Left lobe of liver (tissue), 2 donors: ENCODE measurements around the gene ACAP1. TPM values are rescaled to one million over a fixed set of nuclear protein-coding genes. Genes with fewer than 3 reads are reported as not detected.
"Not testable (repeated sequence)": the region's sequence is repeated elsewhere in the genome, so short reads cannot be mapped to it uniquely, and the experiment has no call there.

ENCODE experiments used
- ATAC-seq: fragments of 200-7000 bp; cut with Tn5 transposase; one replicate; pipeline ENCODE4 v1.9.1; 2020; ENCODE audit warnings: mild to moderate bottlenecking, moderate library complexity
- DNase-seq: peaks from one replicate; pipeline ENCODE4 v3.0.0-alpha.2; 2020; ENCODE audit warnings: low spot score
- total RNA-seq: library from RNA; stranded (reverse); gene quantifications from one replicate; pipeline ENCODE4 v1.2.1, GENCODE V29; 2021
- donor health status: DM: no; HTN: no; CAD: no; lungs with moderate emphysema.
- donor health status: DM: no; HTN: yes; CAD: no.

Gene ACAP1
- total RNA-seq, 1 donor from 2014 or later, result 3.4 TPM

DNA sequence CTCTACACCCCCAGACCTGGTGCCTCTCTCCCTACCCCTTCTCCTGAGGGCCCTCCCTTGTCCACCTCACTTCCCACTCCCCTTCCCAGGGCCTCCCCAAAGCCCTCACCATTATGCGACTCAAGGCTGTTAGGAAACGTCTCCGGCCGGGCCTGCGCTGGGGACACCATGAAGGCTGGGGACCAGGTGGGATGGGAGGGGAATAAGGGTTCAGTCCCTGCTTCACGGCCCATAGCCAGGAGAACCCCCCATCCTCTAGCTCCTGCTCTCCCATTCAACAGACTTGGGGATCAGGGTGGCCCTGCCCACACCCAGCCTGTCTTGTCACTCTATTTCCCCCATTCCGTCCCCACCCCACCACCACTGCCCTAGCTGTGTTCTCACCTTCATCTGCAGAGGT, 9.3 kb upstream of the ACAP1 start:
- DNase-seq (no peak), ATAC-seq (no peak)

DNA sequence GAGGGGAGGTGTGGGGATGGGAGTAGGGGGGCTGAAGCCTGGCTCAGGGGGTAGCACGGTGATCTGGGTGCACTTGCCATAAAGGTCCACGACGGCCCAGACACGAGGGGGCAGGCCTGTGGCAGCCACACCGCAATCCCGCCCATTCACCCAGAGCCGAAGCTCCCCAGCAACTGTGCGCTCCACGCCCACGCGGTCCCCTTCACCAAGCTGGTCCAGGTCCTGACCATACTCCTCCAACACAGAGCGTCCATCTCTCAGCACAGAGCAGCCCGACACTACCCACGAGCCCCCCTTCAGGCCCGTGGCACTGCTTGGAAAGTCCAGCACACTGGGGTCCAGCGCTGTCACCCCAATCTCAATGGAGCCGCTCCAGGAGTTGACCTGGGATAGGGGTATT, 8.8 kb upstream of the ACAP1 start:
- ATAC-seq, result no peak
- no peak for DNase-seq

DNA sequence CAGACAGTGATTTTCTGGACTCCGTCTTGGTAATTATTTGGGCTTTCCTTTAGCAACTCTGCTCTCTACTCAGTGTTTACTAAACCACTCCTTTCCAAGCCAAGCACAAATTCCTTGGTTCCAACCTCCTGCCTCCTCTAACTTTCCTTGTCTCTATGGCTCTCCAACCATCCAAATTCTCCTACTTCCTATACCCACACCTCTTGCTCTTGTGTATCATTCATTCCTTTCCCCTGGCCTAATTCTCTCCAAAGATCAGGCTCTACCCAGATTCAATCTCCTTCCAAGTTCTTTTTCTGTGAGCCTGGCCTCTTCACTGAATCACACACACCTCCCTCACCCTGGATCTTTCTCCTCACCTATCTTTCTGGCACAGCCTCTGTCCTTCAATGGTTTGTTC, 8.3 kb upstream of the ACAP1 start:
- ATAC-seq (no peak), DNase-seq (no peak)

DNA sequence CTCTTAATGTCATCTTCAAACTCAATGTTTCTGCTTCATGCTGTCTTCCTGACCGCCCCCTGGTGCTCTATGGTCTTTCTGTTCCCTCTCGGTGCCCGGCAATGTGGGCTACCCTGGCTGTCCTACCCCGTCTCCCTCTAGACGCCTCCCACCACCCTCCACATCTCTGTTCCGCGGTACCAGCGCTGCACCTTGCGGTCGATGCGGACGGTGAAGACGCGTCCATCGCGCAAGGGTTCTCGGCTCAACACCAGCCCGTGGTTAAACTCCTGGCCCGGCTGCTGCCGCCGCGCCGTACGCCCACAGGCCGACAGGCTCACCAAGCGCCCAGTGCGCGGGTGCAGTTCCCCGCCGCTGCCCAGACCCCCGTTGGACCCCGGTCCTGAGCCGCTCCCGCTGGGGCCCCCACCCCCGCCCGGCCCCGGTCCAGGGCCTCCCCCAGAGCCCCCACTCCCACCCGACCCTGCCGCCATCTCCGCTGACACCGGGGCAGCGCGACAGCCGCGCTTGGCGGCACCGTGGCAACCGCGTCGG, 7.4 kb upstream of the ACAP1 start, which contains the start of gene NEURL4:
TSS of gene NEURL4 (minus strand) at position 496 of the 534 bp plus-strand sequence. CDS start at position 473, 23 bp downstream.
- ATAC-seq, result peak; percentile 27
- no peak for DNase-seq

DNA sequence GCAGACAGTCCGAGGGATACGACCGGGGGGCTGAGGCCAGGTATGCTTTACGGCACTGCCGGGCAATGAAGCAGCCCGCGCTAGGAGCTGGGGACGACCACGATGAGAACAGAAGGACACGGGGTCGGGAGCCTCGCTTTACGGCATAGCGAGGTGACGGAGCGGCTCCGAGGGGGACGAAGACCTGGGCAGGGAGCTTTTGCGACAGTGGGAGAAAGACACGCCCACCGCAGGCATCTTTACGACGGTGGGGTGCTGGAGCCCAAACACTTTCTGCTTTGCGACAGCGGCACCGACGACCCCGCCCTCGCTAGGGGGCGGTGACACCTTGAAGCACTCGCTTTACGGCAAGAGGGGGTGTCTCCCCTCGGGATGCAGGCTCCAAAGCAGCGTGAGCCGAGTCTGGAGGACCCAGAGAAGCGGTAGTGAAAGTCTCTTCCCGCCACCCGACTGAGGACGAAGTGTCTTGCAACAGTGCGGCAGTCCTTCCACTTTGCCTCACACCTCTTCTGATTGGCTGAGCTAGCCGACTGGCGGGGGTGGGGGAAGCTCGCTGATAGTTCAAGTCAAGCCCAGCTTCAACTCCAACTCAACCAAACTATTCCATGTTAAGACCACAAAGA, 6.8 kb upstream of the ACAP1 start:
- ATAC-seq, result peak; percentile 88

DNA sequence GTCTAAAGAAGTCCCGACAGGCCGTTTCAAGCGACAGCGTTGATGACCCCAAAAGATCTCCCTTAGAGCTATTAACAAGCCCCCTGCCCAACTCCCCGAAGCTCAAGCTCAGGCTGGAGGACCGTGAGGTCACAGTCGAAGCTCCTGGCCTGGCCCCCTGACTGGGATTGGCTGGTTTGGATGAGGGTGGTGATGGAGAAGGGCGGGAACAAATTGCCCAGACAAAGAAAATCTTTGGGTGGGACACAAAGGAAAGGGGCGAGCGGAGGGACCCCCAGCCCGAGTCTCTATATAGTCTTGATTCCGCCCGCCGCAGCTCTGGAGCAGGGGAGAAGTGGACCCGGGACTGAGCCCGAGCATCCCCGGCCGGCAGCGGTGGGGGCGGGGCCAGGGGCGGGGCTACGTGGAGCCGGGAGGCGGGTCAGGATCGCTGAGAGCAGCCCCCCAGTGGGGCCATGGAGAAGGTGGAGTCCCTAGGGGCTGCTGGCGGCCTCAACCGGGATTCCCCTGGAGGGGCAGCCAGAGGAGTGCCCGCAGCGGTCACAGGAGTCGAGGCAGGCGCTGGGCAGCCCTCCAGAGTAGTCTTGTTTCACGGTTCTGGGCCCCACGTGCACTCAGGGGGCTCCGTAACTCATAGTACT, 6.2 kb upstream of the ACAP1 start:
- DNase-seq (peak; percentile 75), ATAC-seq (peak; percentile 60)

More for the DNA sequence above, 6.8 kb upstream of the ACAP1 start:
- peak; percentile 98 for DNase-seq

DNA sequence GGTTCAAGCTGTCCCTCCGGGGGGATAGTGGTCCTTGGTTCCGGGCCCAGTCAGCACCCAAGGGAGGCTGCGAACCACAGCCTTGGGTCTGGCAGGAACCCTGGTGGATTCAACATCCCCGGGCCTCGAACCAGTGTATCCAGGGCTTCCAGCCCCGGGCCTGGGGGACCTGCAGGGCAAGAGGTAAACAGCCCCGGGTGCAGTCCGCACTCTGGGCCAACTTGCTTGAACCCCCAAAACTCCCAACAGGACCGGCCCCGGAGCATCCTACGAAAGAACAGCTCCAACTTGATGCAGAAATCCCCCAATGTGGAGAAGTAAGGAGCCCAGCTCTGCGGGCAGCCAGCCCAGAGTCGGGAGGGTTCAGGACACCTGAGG, 5.7 kb upstream of the ACAP1 start:
- no peak for DNase-seq
- no peak for ATAC-seq

DNA sequence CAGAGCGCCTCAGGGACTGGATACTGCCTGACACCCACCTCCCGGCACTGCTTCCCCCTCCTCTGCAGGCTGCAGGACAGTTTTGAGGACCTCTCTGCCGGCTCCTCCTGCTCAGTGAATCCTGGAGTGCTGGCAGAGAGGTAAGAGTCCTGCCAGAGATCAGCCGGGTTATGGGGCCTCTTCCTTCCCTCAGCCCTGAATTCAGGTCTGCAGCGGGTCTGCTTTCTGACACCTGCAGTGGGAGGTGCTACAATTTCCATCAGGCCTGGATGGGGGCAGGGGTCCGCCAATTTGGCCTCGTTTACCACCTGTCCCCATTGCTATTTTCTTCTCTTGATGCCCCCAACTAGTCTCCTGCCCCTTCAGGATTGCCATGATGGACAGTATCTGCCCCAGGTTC, 4.2 kb upstream of the ACAP1 start:
- no peak for ATAC-seq
- no peak for DNase-seq

DNA sequence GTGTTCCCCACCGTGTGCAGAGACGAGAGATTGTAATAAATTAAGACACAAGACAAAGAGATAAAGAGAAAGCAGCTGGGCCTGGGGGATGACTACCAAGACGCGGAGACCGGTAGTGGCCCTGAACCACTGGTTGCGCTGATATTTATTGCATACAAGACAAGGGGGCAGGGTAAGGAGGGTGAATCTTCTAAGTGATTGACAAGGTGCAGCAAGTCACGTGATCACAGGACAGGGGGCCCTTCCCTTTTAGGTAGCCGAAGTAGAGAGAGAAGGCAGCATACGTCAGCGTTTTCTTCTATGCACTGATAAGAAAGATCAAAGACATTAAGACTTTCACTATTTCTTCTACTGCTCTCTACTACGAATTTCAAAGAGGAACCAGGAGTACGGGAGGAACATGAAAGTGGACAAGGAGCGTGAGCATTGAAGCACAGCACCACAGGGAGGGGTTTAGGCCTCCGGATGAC, 3.7 kb upstream of the ACAP1 start:
- ATAC-seq, DNase-seq: not testable (repeated sequence)

DNA sequence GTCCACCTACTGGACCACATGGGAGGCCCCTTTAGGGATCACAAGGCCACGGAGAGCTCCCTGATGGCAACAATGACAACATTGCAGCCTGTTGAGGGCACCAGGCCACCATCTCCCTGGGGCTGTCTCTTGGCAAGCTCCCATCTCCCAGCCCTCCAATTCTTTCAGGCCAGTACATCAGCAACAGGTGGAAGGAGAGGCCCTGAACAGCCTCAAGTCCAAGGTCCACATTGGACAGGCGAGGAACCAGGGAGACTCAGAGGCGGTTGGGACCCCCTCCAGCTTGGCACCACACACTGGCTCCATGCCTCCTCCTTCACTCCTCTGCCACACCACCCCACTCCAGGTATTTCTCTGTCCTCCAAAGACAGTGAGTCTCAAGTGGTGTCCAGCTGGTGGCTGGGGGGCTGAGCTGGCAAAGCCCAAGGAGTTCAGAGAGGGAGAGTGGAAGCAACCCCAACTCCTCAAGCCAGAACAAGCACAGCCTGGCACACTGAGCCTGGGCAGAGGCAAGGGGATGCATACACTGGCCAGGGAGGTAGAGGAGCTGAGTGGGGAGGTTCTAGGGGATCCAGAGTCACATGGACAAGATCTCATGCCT, 1.3 kb upstream of the ACAP1 start:
- DNase-seq, result no peak
- ATAC-seq, result no peak

DNA sequence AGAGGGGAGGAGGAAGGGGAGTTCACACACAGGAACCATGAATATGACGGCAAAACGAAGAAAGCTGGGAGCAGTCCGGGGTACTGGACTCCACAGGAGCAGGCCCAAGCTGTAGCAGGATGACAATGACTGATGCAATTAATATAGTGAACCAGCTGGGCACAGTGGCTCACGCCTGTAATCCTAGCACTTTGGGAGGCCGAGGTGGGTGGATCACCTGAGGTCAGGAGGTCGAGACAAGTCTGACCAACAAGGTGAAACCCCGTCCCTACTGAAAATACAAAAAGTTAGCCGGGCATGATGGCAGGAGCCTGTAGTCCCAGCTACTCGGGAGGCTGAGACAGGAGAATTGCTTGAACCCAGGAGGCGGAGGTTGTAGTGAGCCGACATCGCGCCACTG, 564 bp upstream of the ACAP1 start:
- ATAC-seq, DNase-seq: not testable (repeated sequence)

DNA sequence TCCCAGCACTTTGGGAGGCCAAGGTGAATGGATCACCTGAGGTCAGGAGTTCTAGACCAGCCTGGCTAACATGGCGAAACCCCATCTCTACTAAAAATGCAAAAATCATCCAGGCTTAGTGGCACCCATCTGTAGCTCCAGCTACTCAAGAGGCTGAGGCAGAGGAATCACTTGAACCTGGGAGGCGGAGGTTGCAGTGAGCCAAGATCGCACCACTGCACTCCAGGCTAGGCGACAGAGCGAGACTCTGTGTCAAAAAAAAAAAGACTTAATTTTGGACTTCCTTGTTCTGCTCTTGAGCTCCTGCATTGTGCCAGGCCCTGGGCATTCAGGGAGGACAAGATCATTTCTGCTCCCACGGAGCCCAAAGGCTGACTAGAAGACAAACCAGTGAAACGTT, 1.3 kb downstream of the ACAP1 start:
- ATAC-seq, DNase-seq: not testable (repeated sequence)

DNA sequence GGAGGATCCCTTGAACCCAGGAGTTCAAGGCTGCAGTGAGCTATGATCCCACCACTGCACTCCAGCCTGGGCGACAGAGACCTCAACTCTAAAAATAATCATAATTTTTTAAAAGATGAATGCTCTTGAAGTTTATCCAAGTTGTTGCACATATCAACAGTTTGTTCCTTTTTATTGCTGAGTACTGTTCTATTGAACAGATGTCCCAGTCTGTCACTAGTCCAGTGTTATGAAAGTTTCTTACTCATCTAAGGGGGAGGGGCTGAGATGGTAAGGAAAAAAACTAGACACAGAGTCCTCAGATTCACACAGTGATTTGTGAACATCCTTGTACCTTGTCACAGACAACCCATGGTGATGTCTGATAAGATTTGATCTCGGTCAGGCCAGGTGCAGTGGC, 3.9 kb downstream of the ACAP1 start:
- no peak for ATAC-seq
- DNase-seq, result no peak

DNA sequence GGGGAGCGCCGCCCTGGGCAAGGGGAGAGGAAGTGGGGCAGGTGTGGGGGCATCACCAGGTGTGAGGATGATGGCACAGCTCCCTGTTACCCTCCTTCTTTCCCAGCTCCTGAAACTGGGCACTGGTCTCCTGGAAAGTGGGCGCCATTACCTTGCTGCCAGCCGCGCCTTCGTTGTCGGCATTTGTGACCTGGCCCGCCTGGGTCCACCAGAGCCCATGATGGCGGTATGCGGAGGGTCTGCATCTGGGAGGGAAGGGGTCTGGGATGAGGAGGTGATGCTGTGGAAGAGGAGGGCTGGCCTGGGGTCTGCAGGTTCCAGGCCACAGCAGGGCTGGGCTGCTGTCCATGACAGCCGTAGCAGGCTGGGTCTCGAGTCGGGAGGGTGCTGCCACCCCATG, 5.5 kb downstream of the ACAP1 start:
- ATAC-seq (no peak), DNase-seq (no peak)

DNA sequence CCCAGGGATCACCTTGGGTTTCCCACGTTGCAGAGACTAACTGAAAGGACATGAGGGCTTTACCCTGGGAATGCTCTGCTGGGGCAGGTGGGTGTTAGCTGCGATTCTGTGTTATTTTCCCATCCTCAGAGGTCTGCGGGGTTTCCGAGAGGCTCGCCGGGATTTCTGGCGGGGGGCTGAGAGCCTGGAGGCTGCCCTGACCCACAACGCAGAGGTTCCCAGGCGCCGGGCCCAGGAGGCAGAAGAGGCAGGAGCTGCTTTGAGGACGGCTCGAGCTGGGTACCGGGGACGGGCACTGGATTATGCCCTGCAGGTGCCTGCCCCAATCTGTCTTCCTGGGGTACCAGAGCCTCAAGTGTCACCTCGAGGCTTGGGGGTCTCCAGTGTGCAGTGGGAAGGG, 6.9 kb downstream of the ACAP1 start:
- no peak for DNase-seq
- ATAC-seq, result no peak

DNA sequence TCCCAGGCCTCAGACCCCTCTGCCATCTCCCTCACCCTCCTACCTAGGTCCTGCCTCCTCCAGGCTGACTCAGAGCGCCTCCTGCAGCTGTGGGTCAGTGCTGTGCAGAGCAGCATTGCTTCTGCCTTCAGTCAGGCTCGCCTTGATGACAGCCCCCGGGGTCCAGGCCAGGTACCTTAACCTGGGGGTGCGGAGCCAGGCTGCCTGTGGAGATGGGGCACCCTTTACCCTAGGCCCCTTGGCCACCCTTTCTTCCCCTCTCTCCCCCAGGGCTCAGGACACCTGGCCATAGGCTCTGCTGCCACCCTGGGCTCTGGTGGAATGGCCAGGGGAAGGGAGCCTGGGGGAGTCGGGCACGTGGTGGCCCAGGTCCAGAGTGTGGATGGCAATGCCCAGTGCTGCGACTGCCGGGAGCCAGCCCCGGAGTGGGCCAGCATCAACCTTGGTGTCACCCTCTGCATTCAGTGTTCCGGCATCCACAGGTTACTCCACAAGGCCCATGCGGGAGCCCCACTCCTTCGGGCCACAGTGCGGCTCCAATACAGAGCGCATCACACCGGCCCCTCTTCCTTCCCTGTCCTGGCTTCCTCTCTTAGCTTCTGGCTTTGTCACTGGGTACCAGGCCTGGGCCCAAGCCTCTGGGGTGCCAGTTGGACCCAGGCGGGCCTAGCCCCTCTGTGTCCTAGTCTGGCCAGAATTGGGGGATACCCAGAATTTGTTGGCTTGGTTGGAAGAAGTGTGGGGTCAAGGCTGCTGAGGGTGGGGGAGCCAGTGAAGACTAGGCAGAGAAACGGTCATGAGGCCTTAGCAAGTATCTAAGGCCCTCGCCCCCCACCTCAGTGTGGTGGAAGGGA, 10.7 kb downstream of the ACAP1 start:
- ATAC-seq (no peak), DNase-seq (peak; percentile 48)

DNA sequence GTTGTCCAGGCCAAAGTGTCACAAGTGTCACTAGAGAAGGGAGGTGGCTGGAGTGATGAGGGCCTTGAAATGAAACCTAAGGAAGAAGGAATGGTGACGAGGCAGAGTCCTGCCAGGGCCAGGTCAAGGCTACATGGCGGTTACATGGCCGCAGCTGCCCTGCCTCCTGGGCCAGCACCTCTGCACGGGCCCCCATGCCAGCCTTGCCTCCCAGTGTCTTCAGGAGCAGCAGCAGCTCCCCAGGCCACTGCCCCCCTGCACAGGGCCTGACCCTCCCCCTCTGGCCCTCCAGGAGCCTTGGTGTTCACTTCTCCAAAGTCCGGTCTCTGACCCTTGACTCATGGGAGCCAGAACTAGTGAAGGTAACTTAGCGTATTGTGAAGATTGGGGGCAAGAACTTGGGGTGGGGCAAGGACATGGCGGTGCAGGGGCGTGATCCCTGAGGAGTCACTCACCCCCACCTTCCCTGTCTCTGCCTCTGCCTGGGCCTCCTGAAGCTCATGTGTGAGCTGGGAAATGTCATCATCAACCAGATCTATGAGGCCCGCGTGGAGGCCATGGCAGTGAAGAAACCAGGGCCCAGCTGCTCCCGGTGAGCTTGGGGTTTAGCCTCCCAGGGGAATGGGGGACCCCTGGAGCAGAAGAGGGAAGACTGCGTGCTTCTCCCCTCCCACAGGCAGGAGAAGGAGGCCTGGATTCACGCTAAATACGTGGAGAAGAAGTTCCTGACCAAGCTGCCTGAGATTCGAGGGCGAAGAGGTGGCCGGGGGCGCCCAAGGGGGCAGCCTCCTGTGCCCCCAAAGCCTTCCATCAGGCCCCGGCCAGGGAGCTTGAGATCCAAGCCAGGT, 11.5 kb downstream of the ACAP1 start:
- DNase-seq (peak; percentile 44), ATAC-seq (no peak)

DNA sequence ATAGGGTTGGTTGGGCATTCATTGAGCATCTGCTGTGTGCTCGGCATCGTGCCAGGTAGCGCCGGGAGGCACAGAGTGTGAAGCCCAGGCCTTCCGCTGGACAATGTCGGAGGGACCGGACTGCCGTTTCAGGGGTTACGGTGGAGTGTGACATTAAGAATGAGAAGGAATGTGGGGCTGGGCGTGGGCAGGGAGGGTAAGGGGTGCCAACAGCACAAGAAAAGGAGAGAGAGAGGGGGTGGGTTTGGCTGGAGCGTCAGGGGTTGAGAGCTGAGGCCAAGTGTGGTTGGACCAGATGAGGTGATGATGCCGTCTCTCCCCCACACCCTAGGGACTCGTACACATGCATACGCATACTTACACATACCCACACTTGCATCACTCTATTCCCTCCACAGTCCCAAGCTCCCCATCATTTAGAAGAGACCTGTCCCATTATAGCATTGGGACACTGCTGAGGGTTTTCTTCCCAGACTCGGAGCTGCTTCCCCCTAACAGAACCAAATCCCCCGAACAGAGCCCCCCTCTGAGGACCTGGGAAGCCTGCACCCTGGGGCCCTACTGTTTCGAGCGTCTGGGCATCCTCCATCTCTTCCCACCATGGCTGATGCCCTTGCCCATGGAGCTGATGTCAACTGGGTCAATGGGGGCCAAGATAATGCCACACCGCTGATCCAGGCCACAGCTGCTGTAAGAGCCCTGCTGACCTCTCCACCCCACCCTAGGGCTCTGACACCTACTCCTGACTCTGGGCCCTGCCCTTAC, 12.3 kb downstream of the ACAP1 start:
- DNase-seq, result peak; percentile 53

More for the DNA sequence above, 12.3 kb downstream of the ACAP1 start:
- ATAC-seq, result no peak
